Epithelial cell of proximal tubule (primary cell): ENCODE results near the gene CDRT15L2. TPM values are rescaled to one million over a fixed set of nuclear protein-coding genes. Genes with fewer than 3 reads are reported as not detected.
"Not testable (repeated sequence)": the region's sequence is repeated elsewhere in the genome, so short reads cannot be mapped to it uniquely, and the experiment has no call there.

Experiments
- DNase-seq: peaks from one replicate; pipeline ENCODE4 v3.0.0-alpha.2; 2011; ENCODE audit warnings: low read depth
- H3K4me3 ChIP-seq: 2 replicates; pipeline ENCODE4 v1.5.1; 2011; ENCODE audit warnings: low read depth, mild to moderate bottlenecking, low read length
- total RNA-seq: library from RNA; depleted of rRNA; stranded (reverse); fragments of >200 nt; gene quantifications from 2 replicates; pipeline ENCODE4 v1.2.3, GENCODE V29; 2015
- TF ChIP-seq, protein P1 (sequence below): conservative IDR thresholded peaks from 2 replicates; pipeline ENCODE4 v1.5.1; 2012; ENCODE audit warnings: low read depth, mild to moderate bottlenecking, low read length

CDRT15L2 gene
- total RNA-seq, 1 donor from 2014 or later, result not detected

DNA sequence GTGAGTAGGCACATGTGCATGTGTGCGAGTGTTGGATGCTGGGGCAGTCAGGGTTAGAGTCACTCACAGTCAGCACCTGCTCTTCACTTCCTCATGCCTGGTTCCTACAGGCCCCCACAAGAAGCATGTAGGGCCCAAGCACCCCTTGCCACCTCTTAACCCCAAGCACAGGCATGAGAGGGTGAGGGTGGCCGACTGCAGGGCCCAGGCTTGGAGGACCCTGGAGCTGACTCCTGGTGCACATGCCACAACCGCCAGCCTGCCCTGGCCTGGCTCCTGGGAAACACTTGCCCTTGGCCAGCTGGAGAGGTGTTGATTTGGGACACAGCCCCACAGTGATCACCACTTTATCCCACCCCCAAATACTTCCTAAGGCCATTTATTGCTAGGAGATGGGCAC lies 16.9 kb upstream of the CDRT15L2 start:
- TF ChIP-seq, protein P1, sequence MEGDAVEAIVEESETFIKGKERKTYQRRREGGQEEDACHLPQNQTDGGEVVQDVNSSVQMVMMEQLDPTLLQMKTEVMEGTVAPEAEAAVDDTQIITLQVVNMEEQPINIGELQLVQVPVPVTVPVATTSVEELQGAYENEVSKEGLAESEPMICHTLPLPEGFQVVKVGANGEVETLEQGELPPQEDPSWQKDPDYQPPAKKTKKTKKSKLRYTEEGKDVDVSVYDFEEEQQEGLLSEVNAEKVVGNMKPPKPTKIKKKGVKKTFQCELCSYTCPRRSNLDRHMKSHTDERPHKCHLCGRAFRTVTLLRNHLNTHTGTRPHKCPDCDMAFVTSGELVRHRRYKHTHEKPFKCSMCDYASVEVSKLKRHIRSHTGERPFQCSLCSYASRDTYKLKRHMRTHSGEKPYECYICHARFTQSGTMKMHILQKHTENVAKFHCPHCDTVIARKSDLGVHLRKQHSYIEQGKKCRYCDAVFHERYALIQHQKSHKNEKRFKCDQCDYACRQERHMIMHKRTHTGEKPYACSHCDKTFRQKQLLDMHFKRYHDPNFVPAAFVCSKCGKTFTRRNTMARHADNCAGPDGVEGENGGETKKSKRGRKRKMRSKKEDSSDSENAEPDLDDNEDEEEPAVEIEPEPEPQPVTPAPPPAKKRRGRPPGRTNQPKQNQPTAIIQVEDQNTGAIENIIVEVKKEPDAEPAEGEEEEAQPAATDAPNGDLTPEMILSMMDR, result no peak
- no peak overlapping the region for H3K4me3 ChIP-seq
- no peak for DNase-seq

DNA sequence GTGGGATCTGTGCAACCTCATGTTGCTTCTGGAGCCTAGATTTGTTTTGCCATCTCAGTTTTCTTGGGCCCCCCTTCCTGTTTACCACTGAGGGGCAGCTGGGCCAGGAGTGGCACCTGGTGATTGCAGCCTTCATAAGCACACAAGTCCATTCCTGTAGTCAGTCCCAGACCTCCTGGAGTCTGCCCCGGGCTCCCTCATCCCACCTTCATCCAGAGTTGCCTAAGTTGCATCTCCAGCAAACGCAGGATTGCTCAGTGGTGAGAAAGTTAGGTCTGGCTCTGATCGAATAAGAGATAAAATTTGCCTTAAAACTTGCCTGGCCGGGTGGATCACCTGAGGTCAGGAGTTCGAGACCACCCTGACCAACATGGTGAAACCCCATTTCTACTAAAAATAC lies 14.3 kb upstream of the CDRT15L2 start:
- DNase-seq, H3K4me3 ChIP-seq: not testable (repeated sequence)

- TF ChIP-seq, protein P1, result no peak
- H3K4me3 ChIP-seq, result no peak overlapping the region
- no peak for DNase-seq
Measured at GRCh38 chr17:20565711-20566110, 13.8 kb upstream of the CDRT15L2 start.

DNA sequence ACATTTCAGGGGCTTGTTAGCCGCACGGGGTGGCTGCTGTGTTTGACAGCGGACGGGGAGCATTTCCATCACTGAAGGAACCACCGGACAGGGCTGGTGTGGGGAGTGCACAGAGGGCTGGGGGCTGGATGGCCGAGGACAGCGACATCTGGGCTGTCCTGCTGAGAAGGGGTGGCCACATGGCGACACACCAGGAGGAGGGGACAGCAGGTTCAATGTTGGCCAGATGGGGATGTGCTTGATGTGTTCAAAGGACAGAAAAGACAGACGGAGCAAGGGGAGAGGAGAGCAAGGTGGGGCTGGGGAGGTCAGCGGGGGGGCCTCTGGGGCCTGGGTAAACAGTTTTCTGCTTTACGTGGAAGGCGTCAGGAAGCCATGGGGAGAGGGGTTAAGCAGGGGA lies 12.8 kb upstream of the CDRT15L2 start:
- not testable (repeated sequence) for DNase-seq, H3K4me3 ChIP-seq

GRCh38 chr17:20567421-20567820 lies 12.1 kb upstream of the CDRT15L2 start:
- H3K4me3 ChIP-seq, DNase-seq: not testable (repeated sequence)

DNA sequence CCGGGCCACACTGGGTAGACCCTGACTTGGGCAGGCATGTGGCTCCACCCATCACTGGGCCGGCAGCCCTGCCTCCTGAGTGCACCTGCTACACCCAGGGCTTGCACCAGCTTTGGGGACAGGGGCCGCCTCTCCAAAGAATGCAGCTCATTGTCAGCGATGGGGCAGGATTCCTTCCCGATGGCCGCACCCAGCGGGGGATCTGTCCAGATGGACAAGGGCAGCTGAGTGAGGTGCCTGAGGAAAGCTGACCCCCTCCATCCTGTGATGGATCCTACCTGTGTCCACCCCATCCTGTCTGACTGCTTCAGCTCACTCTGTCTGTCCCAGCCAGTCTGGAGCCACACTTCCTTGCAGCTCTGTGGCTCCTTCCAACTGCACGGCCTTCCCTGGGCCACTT lies 10.9 kb upstream of the CDRT15L2 start:
- DNase-seq, H3K4me3 ChIP-seq: not testable (repeated sequence)

GRCh38 chr17:20571653-20572052 lies 7.9 kb upstream of the CDRT15L2 start:
- not testable (repeated sequence) for DNase-seq, H3K4me3 ChIP-seq

- DNase-seq, H3K4me3 ChIP-seq: not testable (repeated sequence)
Measured at GRCh38 chr17:20573216-20573615, 6.3 kb upstream of the CDRT15L2 start.

- DNase-seq, H3K4me3 ChIP-seq: not testable (repeated sequence)
Measured at GRCh38 chr17:20575071-20575470, 4.5 kb upstream of the CDRT15L2 start.

GRCh38 chr17:20583891-20584577 lies 4.5 kb downstream of the CDRT15L2 start:
- DNase-seq, H3K4me3 ChIP-seq: not testable (repeated sequence)

DNA sequence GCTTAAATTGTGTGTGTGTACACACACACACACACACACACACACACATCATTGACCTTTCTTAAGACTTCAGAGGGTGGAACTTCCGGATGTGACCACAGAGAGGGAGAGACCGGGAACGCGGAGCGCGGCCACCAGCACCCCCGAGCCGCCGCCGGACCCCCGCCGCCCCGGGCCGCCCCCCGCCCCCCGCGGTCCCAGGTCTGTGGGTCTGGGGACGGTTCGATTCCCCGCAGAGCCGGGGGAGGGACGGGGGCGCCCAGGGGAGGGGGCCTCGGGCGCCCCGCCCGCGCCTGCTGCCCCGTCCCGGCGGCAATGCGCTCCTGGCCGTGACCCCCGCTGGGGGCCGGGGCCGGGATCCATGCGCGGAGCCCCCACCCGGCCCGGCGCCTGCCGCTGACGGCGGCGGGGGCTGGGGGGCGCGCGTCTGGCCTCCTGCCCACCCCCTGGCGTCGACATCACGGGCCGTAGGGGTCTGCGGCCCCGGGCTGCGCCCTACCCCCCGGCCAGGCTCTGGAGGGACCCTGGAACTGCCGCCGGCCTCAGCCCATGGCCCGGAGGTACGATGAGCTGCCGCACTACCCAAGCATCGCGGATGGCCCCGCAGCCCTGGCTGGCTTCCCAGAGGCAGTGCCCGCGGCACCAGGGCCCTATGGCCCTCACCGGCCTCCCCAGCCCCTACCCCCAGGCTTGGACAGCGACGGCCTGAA lies 9.4 kb downstream of the CDRT15L2 start:
- DNase-seq, H3K4me3 ChIP-seq: not testable (repeated sequence)

GRCh38 chr17:20589454-20589810 lies 9.9 kb downstream of the CDRT15L2 start:
- not testable (repeated sequence) for DNase-seq, H3K4me3 ChIP-seq

GRCh38 chr17:20591040-20591439 lies 11.5 kb downstream of the CDRT15L2 start:
- not testable (repeated sequence) for DNase-seq, H3K4me3 ChIP-seq

DNA sequence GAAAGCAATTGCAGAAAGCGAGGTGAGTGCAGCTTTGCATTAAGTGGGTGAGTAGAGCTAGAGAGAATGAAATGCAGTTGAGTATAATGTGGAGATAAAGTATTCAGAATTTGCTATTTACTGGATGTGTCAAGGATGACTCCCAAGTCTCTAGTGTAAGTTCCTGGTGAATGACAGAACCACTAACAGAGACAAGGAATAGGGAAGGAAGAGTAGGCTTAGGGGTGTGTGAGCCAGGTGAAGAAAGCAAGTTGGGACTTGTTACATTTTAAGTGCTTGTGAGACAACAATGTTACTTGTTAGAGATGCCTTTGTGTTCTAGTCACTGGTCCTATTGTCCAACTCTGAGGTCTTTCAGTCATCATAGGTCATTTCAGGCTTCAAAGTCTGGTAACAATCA lies 26.0 kb downstream of the CDRT15L2 start:
- DNase-seq, H3K4me3 ChIP-seq: not testable (repeated sequence)

DNA sequence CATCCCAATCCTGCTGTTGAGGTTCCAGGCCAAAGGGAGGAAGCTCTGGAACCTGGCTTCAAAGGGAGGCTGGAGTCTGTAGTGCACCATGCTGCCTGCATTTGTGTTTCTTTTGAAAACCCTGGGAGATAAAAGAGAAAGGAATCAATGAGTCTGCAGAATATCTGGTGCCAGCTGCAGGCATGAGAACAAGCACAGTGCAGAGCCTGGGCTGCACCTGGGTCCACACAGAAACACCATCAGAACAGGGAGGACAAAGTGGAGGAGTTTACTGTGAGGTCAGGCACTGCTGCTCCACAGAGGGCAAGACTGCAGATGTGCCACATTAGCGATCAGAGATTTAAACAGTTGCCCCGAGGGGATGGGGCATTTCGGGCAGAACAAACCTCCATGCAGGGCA lies 30.0 kb downstream of the CDRT15L2 start:
- DNase-seq, H3K4me3 ChIP-seq: not testable (repeated sequence)
